Stimulated activated naive CD4-positive, alpha-beta T cell treated with Interleukin-2 at 50 U/mL for 16 hours (primary cell): ENCODE results near the gene PIGB.
"Not testable (repeated sequence)": the region's sequence is repeated elsewhere in the genome, so short reads cannot be mapped to it uniquely, and the experiment has no call there.

ENCODE experiments used
- DNase-seq: peaks from one replicate; lab custom pipeline; 2025; lab: John Stamatoyannopoulos, UW

Gene PIGB

GRCh38 chr15:55381595-55381994 lies 62.6 kb downstream of the PIGB start:
- no peak for DNase-seq

DNA sequence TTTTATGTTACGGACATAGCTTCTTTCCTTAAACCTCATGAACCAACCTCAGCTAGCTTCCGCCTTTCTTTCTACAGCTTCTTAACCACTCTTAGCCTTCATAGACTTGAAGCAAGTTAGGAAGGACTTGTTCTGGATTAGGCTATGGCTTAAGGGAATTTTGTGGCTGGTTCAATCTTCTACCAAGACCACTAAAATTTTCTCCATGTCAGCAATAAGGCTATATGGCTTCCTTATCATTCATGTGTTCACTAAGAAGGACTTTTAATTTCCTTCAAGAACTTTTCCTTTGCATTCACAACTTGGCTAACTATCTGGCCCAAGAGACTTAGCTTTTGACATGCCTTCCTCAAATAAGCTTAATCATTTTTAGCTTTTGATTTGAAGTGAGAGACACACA lies 64.7 kb downstream of the PIGB start:
- DNase-seq = no peak

DNA sequence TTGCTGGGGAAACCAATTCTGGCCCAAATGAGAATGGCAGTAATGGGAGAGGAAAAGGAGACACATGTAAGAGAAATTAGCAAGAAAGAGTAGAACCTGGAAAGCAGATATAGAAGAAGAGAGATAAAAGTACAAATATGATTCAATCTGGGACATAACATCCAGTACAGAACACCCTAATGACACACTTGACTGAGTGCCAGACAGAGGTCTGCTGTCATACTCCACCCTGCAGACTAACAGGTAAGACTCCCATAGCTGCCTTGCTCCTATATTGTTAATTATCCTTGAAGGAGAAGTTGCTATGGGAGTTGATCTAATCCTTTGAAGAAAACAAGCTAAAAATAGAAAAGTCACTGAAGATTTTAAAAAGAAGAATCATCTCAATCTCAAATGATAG lies 68.0 kb downstream of the PIGB start:
- DNase-seq = no peak

DNA sequence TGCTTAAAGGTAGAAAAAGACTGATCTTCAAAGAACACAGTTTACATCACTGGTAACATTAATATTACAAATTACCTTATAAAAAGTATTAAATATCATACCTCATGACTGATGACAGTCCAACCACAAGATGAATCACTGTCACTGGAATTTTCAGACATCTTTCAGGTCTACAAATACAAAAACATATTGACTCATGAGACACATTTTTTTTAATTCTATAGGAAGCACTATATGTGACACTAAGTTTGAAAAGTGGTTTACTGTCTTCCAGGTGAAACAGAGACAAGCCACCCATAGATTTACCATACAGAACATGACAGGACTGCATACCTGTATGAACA lies 70.2 kb downstream of the PIGB start:
- no peak for DNase-seq

DNA sequence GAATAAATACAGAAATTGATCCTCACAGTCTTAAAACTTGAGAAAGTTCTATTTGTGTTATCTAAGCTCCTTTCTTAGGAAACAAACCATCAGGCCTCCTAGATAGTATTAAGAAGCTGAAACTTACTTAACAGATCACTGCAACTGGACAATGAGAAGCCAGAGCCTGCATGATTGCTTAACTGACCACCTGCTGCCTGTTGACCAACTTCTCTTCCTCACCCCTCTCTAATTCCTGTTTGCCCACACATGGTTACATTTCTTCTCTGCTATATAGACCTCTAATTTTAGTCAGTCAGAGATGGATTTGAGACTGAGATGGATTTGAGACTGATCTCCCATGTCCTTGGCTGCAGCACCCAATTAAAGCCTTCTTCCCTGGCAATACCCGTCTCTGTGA lies 75.7 kb downstream of the PIGB start:
- no peak for DNase-seq

GRCh38 chr15:55398243-55398642 lies 79.2 kb downstream of the PIGB start:
- DNase-seq = no peak

GRCh38 chr15:55400050-55400449 lies 81.0 kb downstream of the PIGB start:
- not testable (repeated sequence) for DNase-seq

DNA sequence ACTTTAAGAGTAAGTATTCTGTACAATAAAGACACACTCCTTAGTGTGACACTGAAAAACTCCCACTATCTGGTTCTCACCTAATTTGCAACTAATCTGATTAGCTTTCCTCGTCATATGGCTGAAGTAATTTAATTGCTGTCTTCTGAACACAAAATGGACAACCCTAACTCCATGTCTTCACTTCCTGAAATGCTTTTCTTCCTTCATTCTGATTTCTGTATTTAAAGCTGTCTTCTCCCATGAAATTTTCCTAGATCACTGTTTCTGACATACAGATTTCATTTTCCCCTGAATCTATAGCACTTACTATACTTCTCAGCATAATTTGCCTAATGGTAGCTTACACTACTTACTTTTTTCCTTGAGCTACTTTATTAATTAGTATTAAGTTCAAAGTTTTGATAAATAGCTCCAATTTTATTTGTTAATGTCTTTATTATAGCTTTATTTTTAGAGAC lies 82.8 kb downstream of the PIGB start:
- DNase-seq = no peak

- no peak for DNase-seq
Measured at GRCh38 chr15:55402707-55403106, 83.7 kb downstream of the PIGB start.

DNA sequence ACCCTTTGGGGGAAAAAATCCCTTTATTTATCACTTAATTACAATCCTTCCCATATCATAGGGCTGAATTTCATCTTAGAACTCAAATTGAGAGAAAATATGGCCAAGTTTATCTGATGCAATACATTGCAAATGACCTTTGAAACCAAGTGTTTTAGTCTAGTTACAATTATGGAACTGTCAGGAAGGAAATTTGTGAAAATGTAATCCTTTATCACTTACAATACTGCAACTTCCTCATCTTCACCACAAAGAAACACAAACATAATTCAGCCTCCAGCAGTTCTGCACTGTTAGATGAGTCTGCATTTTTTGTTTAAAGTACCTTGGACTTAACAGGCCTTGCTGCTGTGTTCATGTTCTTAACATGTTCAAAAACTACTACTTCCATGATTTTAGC lies 84.5 kb downstream of the PIGB start:
- DNase-seq = no peak
